HG02571 (cell line): ENCODE data around the gene MST1R.

Source experiments
- ATAC-seq: cut with Tn5 transposase; IDR thresholded peaks from one replicate; pipeline ENCODE4 v1.9.1; 2021; ENCODE audit warnings: mild to moderate bottlenecking, moderate library complexity; ENCODE audit not compliant: unreplicated experiment

MST1R gene

DNA sequence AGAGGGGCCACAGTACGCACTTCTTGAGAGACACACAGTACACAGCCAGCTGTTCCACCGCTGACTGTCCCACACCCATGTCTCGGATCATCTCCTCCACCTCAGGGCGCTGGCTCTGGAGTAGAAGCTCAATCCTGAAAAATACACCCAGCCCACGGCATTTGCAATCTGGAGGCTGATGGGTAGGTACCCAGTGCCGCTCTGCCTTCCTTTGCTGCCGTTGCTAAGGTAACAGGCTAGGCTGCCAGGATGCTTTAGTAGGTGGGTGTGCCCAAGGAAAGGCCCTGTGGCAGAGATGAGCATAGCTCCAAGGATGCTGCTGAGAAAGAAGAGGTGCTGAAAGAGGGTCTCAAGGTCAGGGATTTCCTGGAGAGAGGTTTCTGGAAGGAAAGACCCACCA lies 61.9 kb downstream of the MST1R start:
- ATAC-seq: no peak

DNA sequence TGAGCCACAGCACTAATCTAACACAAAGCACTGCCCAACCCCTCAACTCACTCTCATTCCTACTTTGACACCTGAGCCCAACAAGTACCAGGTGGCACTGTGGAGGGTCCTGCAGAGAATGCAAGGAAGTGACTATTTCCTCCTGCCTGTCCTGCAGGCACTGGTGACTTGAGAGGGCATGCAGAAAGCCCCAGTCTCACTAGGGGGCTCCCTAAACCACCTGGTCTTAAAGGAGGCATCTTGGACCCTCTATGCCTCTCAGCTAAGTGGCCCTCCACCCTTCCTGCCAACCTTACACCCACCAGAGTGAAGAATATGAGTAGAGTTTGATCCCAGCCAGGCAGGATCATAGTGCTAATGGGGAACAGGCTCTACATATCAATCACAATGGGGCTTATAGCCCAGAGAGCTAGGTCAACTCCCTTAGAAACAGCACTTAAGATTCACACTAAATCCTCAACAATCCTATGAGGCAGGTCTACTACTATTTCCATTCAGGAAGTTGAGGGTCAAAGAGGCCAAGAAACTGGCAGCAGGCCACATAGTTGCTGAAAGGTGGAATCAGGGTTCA lies 62.5 kb downstream of the MST1R start:
- no peak for ATAC-seq

- no peak for ATAC-seq
Observed at GRCh38 chr3:49840388-49840787, 63.3 kb downstream of the MST1R start.

DNA sequence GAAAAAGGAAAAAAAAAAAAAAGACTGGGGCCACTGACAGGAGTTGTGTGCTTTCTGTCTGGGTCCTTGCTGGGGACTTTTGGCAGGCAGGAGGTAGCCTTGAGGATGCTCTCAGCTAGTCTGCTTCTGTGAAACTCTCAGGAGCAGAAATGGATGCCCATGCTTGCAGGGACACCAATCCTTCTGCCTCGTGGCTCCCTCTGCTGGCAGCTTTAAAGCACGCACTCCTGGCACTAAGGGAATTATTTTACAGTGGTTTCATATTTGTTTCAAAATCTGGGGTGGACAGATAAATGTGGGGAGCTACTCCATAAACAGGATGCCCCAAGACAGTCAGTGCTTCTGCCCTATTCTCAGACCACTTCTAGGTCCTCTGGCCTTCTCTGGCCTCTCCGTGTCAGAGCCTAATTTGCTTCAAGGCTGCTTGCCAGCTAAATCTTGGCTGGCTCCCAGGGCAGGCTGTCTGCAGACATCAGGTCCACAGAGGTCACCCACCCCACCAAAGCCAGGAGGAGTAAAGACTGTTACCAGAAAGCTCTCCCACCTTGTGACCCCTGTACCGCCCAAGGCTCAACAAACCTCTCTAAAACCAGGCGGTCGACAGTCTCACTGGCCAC lies 64.4 kb downstream of the MST1R start:
- ATAC-seq: no peak
